ENCODE results near the gene TMEM80.

- TF ChIP-seq CTCF (IDR thresholded peaks at IDR 0.05; ENCODE audit: low read depth, low read length), result no peak
- TF ChIP-seq EZH2phosphoT487 (IDR thresholded peaks at IDR 0.05; ENCODE audit: low read depth), result no peak
These were observed 39.2 kb upstream of the TMEM80 start for GRCh38 chr11:656426-656825.
